Kidney epithelial cell (primary cell): ENCODE data around the gene ZMPSTE24. TPM values are rescaled to one million over a fixed set of nuclear protein-coding genes. Genes with fewer than 3 reads are reported as not detected.
"Not testable (repeated sequence)": the region's sequence is repeated elsewhere in the genome, so short reads cannot be mapped to it uniquely, and the experiment has no call there.

Experiments used
- DNase-seq: peaks from one replicate; pipeline ENCODE4 v3.0.0-alpha.2; 2010; ENCODE audit warnings: low read depth
- H3K27me3 ChIP-seq: 2 replicates; pipeline ENCODE4 v1.6.0; 2011; ENCODE audit warnings: low read length; ENCODE audit not compliant: control insufficient read depth, insufficient read depth
- H3K36me3 ChIP-seq: 2 replicates; pipeline ENCODE4 v1.5.1; 2011; ENCODE audit warnings: low read length; ENCODE audit not compliant: control insufficient read depth, insufficient read depth
- H3K4me3 ChIP-seq: 2 replicates; pipeline ENCODE4 v1.5.1; 2011; ENCODE audit warnings: low read depth, mild to moderate bottlenecking, control low read depth, low read length
- CTCF ChIP-seq: IDR thresholded peaks from 2 replicates; pipeline ENCODE4 v1.5.1; 2011; ENCODE audit warnings: mild to moderate bottlenecking, moderate library complexity, low read length, control low read depth, inconsistent platforms; ENCODE audit not compliant: insufficient read depth, poor library complexity, severe bottlenecking
- total RNA-seq: library from RNA; depleted of rRNA; stranded (reverse); fragments of >200 nt; gene quantifications from 2 replicates; pipeline ENCODE4 v1.2.3, GENCODE V29; 2015

The ZMPSTE24 gene
- total RNA-seq, 1 donor from 2014 or later: 56.3 TPM

GRCh38 chr1:40318970-40319621 is 61.1 kb downstream of the ZMPSTE24 start:
- H3K36me3 ChIP-seq: no peaks in the 10 kb centered on the region
- H3K27me3 ChIP-seq: peaks cover 27% of the 10 kb centered on the region
- TF ChIP-seq CTCF: no peak
- no peak for DNase-seq
- H3K4me3 ChIP-seq: no peak overlapping the region

- H3K4me3 ChIP-seq, H3K27me3 ChIP-seq, H3K36me3 ChIP-seq, DNase-seq: not testable (repeated sequence)
These were observed 73.4 kb downstream of the ZMPSTE24 start for GRCh38 chr1:40331403-40331802.

- no peaks in the 10 kb centered on the region for H3K36me3 ChIP-seq
- H3K4me3 ChIP-seq: no peak overlapping the region
- no peak for DNase-seq
- TF ChIP-seq CTCF: no peak
- no peaks in the 10 kb centered on the region for H3K27me3 ChIP-seq
These were observed 74.7 kb downstream of the ZMPSTE24 start for GRCh38 chr1:40332695-40333094.

- Histone ChIP-seq H3K27me3 (peaks cover 2% of the 10 kb centered on the region), H3K4me3 (no peak overlapping the region)
These were observed 79.4 kb downstream of the ZMPSTE24 start for GRCh38 chr1:40337443-40337842.

GRCh38 chr1:40338745-40339419 is 80.8 kb downstream of the ZMPSTE24 start:
- Histone ChIP-seq H3K27me3 (peaks cover 2% of the 10 kb centered on the region), H3K4me3 (no peak overlapping the region), H3K36me3 (no peaks in the 10 kb centered on the region)
- TF ChIP-seq CTCF: peak; percentile 99
- DNase-seq: peak; percentile 47

More at GRCh38 chr1:40337443-40337842, 79.4 kb downstream of the ZMPSTE24 start:
- DNase-seq: no peak
- TF ChIP-seq CTCF: no peak
- H3K36me3 ChIP-seq: no peaks in the 10 kb centered on the region

- H3K36me3 ChIP-seq: no peaks in the 10 kb centered on the region
- H3K4me3 ChIP-seq: no peak overlapping the region
- TF ChIP-seq CTCF: no peak
- no peak for DNase-seq
- H3K27me3 ChIP-seq: peaks cover 2% of the 10 kb centered on the region
These were observed 81.6 kb downstream of the ZMPSTE24 start for GRCh38 chr1:40339420-40340323.
